ENCODE results near the gene CXCL9. TPM values are rescaled to one million over a fixed set of nuclear protein-coding genes. Genes with fewer than 3 reads are reported as not detected.
"Not testable (repeated sequence)": the region's sequence is repeated elsewhere in the genome, so short reads cannot be mapped to it uniquely, and the experiment has no call there.

The CXCL9 gene
- total and polyA plus RNA-seq, 2 donors, result 0.48 to 1.3 TPM

GRCh38 chr4:75968084-75968483 lies 39.2 kb downstream of the CXCL9 start:
- Histone ChIP-seq H3K4me1 (ENCODE audit: insufficient read depth) (no peaks in the 10 kb centered on the region), H3K27ac (ENCODE audit: low read depth) (no peak overlapping the region), H3K4me3 (ENCODE audit: low read depth, low read length) (no peak overlapping the region), H3K36me3 (ENCODE audit: insufficient read depth) (peaks cover 9% of the 10 kb centered on the region)
- DNase-seq (ENCODE audit: extremely low spot score), result no peak
- WGBS, result 88% methylated on average over 3 of the region's 3 CpGs

- WGBS, result 49% methylated on average over 2 of the region's 2 CpGs
- H3K27ac ChIP-seq (ENCODE audit: low read depth), result no peak overlapping the region
- H3K36me3 ChIP-seq (ENCODE audit: insufficient read depth), result peaks cover 9% of the 10 kb centered on the region
- no peak for DNase-seq (ENCODE audit: extremely low spot score)
- no peak overlapping the region for H3K4me3 ChIP-seq (ENCODE audit: low read depth, low read length)
- H3K4me1 ChIP-seq (ENCODE audit: insufficient read depth), result no peaks in the 10 kb centered on the region
Observed at GRCh38 chr4:75963558-75963957, 43.8 kb downstream of the CXCL9 start.

DNA sequence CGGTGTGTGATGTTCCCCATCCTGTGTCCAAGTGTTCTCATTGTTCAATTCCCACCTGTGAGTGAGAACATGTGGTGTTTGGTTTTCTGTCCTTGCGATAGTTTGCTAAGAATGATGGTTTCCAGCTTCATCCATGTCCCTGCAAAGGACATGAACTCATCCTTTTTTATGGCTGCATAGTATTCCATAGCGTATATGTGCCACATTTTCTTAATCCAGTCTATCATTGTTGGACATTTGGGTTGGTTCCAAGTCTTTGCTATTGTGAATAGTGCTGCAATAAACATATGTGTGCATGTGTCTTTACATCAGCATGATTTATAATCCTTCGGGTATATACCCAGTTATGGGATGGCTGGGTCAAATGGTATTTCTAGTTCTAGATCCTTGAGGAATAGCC lies 45.2 kb downstream of the CXCL9 start:
- H3K36me3 ChIP-seq (ENCODE audit: insufficient read depth); H3K4me3 ChIP-seq (ENCODE audit: low read depth, low read length); DNase-seq (ENCODE audit: extremely low spot score); H3K4me1 ChIP-seq (ENCODE audit: insufficient read depth); H3K27ac ChIP-seq (ENCODE audit: low read depth): not testable (repeated sequence)
- 89% methylated on average over 4 of the region's 4 CpGs for WGBS

- H3K27ac ChIP-seq (ENCODE audit: low read depth); H3K4me3 ChIP-seq (ENCODE audit: low read depth, low read length); DNase-seq (ENCODE audit: extremely low spot score); H3K4me1 ChIP-seq (ENCODE audit: insufficient read depth): not testable (repeated sequence)
- 94% methylated on average over 7 of the region's 7 CpGs for WGBS
- peaks cover 14% of the 10 kb centered on the region for H3K36me3 ChIP-seq (ENCODE audit: insufficient read depth)
Observed at GRCh38 chr4:75958546-75958945, 48.8 kb downstream of the CXCL9 start.

DNA sequence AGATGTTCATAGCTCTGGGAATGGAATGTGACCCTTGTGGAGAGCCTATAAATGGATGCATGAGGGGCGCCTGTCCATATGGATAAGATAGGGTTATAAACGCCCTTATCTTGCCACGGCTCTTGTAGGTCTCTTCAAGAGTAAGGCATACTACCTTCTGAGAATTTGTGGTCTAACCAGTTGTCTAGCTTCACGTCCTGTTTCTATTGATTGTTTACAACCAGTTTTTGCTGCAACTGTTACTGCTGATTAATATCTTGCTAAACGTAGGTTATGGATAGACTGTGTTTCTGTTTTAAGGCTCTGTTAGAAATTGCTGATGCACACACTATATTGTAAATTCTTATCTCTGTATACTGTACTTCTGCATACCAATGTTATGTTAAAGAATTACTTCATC lies 52.5 kb downstream of the CXCL9 start:
- 83% methylated on average over 5 of the region's 5 CpGs for WGBS
- peaks cover 12% of the 10 kb centered on the region for H3K36me3 ChIP-seq (ENCODE audit: insufficient read depth)
- DNase-seq (ENCODE audit: extremely low spot score), result not testable (repeated sequence)

GRCh38 chr4:75953509-75953908 lies 53.8 kb downstream of the CXCL9 start:
- WGBS, result 69% methylated on average over 2 of the region's 2 CpGs
- no peaks in the 10 kb centered on the region for H3K4me1 ChIP-seq (ENCODE audit: insufficient read depth)
- no peak for DNase-seq (ENCODE audit: extremely low spot score)
- no peak overlapping the region for H3K27ac ChIP-seq (ENCODE audit: low read depth)
- H3K4me3 ChIP-seq (ENCODE audit: low read depth, low read length), result no peak overlapping the region
- H3K36me3 ChIP-seq (ENCODE audit: insufficient read depth), result peaks cover 11% of the 10 kb centered on the region

More for the DNA sequence above, 52.5 kb downstream of the CXCL9 start:
- H3K4me3 ChIP-seq (ENCODE audit: low read depth, low read length); H3K4me1 ChIP-seq (ENCODE audit: insufficient read depth); H3K27ac ChIP-seq (ENCODE audit: low read depth): not testable (repeated sequence)

Other genes with a start within 250 kb of the CXCL9 start
- gene PPEF2, start 105.1 kb downstream of the CXCL9 start, total RNA-seq, result not detected
- gene PPEF2, start 105.1 kb downstream of the CXCL9 start, polyA plus RNA-seq, result not detected
- 18.6 TPM for gene NAAA, start 66.5 kb downstream of the CXCL9 start, total RNA-seq
- 26.4 TPM for gene NAAA, start 66.5 kb downstream of the CXCL9 start, polyA plus RNA-seq
- 44.7 TPM for gene SDAD1, start 16.6 kb downstream of the CXCL9 start, total RNA-seq
- gene SDAD1, start 16.6 kb downstream of the CXCL9 start, polyA plus RNA-seq, result 23.9 TPM
- 7.6 TPM for gene CXCL10, start 16.0 kb upstream of the CXCL9 start, total RNA-seq
- 0.48 TPM for gene CXCL10, start 16.0 kb upstream of the CXCL9 start, polyA plus RNA-seq
- 0.85 TPM for gene CXCL11, start 28.6 kb upstream of the CXCL9 start, total RNA-seq
- gene CXCL11, start 28.6 kb upstream of the CXCL9 start, polyA plus RNA-seq, result 0.06 TPM
- gene ART3, start 67.2 kb upstream of the CXCL9 start, total RNA-seq, result 1.1 TPM
- gene ART3, start 67.2 kb upstream of the CXCL9 start, polyA plus RNA-seq, result 1.0 TPM
- 94.5 TPM for gene NUP54, start 140.9 kb upstream of the CXCL9 start, total RNA-seq
- gene NUP54, start 140.9 kb upstream of the CXCL9 start, polyA plus RNA-seq, result 25.1 TPM
- 271 TPM for gene SCARB2, start 206.3 kb upstream of the CXCL9 start, total RNA-seq
- 123 TPM for gene SCARB2, start 206.3 kb upstream of the CXCL9 start, polyA plus RNA-seq
- gene FAM47E, start 244.2 kb upstream of the CXCL9 start, total RNA-seq, result 4.0 TPM
- 1.7 TPM for gene FAM47E, start 244.2 kb upstream of the CXCL9 start, polyA plus RNA-seq

Measured in urinary bladder (tissue), 4 donors.